SU-DHL-6 (cell line): ENCODE results near the gene CDK4.

ENCODE experiments used
- EZH2phosphoT487 ChIP-seq: fragments of 200-600 bp; sonication (generic), shearing (Covaris generic); conservative IDR thresholded peaks from 2 replicates; pipeline ENCODE4 v1.6.1; 2018; ENCODE audit warnings: mild to moderate bottlenecking, antibody characterized with exemption, low read length, moderate library complexity, mixed read lengths
- TF ChIP-seq, protein P1 (sequence below): fragments of 200-600 bp; sonication (generic); IDR thresholded peaks from one replicate; pipeline ENCODE4 v1.5.1; 2017; ENCODE audit warnings: antibody characterized with exemption, mild to moderate bottlenecking, low read length, moderate library complexity; ENCODE audit not compliant: insufficient read depth, poor library complexity, severe bottlenecking

DNA sequence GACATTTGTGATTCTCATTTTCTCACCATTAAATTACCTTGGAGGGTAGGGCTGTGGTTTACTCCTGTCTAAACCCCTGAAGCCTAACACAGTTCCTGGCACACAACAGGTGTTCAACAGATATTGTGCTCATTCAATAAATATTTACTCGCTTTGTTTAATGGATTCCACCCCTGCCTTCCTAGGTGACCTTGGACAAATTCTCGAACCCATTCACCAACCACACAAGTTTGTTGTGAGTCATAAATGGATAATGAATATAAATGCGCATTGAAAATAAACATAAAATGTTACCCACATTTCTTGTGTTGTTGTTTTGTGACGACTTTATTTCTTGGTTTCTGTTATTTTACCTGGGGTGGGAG lies 30.1 kb upstream of the CDK4 start:
- TF ChIP-seq, protein P1, sequence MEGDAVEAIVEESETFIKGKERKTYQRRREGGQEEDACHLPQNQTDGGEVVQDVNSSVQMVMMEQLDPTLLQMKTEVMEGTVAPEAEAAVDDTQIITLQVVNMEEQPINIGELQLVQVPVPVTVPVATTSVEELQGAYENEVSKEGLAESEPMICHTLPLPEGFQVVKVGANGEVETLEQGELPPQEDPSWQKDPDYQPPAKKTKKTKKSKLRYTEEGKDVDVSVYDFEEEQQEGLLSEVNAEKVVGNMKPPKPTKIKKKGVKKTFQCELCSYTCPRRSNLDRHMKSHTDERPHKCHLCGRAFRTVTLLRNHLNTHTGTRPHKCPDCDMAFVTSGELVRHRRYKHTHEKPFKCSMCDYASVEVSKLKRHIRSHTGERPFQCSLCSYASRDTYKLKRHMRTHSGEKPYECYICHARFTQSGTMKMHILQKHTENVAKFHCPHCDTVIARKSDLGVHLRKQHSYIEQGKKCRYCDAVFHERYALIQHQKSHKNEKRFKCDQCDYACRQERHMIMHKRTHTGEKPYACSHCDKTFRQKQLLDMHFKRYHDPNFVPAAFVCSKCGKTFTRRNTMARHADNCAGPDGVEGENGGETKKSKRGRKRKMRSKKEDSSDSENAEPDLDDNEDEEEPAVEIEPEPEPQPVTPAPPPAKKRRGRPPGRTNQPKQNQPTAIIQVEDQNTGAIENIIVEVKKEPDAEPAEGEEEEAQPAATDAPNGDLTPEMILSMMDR: no peak
- no peak for TF ChIP-seq EZH2phosphoT487
